ENCODE data around the gene PTK7.

Gene PTK7

GRCh38 chr6:43086022-43086658 lies 10.0 kb downstream of the PTK7 start:
- DNase-seq (ENCODE audit: low read depth, low spot score) = no peak

- no peak for DNase-seq (ENCODE audit: low read depth, low spot score)
Measured at GRCh38 chr6:43088654-43089056, 12.5 kb downstream of the PTK7 start.

- DNase-seq (ENCODE audit: low read depth, low spot score) = no peak
Measured at GRCh38 chr6:43089467-43089866, 13.4 kb downstream of the PTK7 start.

GRCh38 chr6:43089874-43090558 lies 13.9 kb downstream of the PTK7 start:
- DNase-seq (ENCODE audit: low read depth, low spot score) = no peak

DNA sequence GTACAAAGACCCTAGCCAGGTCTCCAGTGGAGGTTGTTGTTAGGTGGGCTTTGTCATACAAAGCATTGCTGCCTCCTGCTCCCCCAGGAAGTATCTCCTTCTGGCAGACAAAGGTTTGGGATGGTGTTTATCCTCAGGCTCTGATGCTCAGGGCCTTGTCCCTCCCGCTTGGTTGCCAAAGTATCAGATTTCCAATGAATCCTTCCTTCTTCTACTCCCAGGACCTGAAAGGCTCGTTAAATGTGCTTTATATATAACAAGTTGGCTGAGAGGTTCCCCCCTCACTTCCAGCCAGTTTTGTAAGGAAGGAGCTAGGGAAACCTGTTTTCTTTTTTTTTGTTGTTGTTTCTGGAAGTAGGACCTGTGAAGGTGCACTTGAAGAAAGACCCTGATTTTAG lies 14.4 kb downstream of the PTK7 start:
- no peak for DNase-seq (ENCODE audit: low read depth, low spot score)

DNA sequence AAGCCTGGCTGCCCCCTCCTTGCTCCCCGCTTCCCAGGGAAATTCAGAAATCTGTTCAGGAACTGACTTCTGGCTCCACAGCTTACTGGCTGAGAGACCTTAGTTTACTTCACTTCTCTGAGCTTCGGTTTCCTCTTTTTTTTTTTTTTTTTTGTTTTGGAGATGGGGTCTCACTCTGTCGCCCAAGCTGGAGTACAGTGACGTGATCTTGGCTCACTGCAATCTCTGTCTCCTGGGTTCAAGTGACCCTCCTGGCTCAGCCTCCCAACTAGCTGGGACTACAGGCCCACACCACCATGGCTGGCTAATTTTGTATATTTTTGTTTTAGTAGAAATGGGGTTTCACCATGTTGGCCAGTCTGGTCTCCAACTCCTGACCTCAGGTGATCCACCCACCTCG lies 14.9 kb downstream of the PTK7 start:
- no peak for DNase-seq (ENCODE audit: low read depth, low spot score)

DNA sequence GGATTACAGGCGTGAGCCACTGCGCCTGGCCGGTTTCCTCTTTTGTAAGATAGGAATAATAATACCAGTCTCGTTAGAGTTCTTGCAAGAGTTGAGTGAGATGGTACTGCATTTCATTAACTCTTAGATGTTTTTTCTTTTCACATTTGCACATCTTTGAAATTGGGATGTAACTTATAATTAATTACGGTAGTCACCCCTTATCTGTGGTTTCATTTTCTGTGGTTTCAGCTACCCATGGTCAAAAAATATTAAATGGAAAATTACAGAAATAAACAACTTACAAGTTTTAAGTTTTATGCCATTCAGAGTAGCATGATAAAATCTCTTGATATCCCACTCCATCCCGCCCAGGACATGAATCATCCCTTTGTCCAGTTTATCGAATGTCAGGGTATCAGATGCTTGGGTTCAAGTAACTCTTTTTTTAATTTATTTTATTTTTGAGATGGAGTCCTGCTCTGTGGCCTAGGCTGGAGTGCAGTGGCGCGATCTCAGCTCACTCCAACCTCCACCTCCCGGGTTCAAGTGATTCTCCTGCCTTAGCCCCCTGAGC lies 15.4 kb downstream of the PTK7 start:
- DNase-seq (ENCODE audit: low read depth, low spot score) = no peak

GRCh38 chr6:43092635-43093034 lies 16.5 kb downstream of the PTK7 start:
- no peak for DNase-seq (ENCODE audit: low read depth, low spot score)

GRCh38 chr6:43093436-43094289 lies 17.5 kb downstream of the PTK7 start:
- no peak for DNase-seq (ENCODE audit: low read depth, low spot score)

DNA sequence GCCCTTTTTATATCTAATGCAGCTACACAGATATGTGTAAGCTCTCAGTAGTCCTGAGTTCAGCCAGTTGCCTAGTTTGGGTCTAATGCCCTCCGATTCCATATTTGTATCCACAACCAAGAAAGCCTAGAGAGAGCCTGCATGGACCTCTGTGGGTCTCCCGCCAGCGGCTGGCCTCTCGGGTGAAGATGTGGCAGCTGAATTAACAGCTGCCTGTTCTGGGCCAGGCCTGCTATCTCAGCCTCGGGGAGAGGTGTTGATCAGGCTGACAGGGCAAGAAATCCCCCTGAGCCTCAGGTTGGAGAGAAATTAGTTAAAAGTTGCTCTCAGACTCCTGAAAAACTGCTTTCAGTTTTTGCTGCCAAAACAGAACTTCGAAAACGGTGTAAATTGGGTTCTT lies 19.8 kb downstream of the PTK7 start:
- no peak for DNase-seq (ENCODE audit: low read depth, low spot score)

DNA sequence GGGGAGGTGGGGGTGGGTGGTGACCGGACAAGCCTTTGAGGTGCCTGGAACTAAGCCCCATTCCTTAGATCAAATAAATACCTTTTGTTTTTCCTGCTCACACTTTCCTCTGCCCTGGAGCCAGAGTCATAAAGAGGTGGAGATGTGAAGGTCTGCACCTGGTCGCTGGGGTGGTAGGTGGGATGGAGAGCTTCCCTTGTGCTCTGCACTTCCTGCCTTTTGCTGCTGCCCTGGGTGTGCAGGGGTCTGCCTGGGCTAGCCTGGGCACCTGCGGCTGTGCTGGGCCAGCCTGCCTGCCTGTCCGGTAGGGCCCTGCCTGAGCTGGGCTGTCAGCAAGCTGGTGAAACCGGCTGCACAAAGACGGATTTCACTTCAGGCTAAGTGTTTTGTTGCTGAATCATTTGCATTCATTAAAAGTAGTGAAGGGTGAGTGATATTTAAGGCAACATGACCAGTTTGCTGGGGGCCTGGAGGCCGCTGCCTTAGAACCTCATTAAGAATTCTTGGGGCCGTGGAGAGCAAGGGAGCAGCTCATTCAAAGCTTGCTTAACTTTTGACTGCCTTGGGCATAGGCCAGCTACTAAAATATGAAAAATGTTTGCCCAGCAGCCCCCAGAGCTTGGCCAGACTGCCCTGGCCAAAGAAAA lies 20.5 kb downstream of the PTK7 start:
- no peak for DNase-seq (ENCODE audit: low read depth, low spot score)

GRCh38 chr6:43097098-43097489 lies 21.0 kb downstream of the PTK7 start:
- DNase-seq (ENCODE audit: low read depth, low spot score) = no peak

DNA sequence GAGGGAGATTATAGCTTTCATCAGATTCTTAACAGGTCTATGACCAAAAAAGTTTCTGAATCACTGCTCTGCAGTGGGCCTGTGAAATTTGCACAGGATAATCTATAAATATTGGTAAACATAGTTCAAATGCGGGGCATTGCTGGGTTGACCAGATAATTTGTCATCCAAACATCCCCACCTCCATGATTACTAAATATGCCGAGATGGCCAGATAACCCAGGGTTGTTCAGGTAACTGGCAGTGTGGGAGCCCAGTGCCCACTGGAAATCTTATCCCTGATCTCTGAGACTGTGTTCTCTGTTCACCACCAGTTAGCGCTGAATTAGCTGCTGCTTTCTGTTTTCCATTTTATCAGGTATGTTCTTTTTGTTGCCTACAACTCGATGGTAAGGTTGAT lies 21.4 kb downstream of the PTK7 start:
- no peak for DNase-seq (ENCODE audit: low read depth, low spot score)

GRCh38 chr6:43101497-43101896 lies 25.4 kb downstream of the PTK7 start:
- DNase-seq (ENCODE audit: low read depth, low spot score) = no peak

GRCh38 chr6:43103253-43103876 lies 27.3 kb downstream of the PTK7 start:
- no peak for DNase-seq (ENCODE audit: low read depth, low spot score)

GRCh38 chr6:43105538-43106222 lies 29.6 kb downstream of the PTK7 start:
- no peak for DNase-seq (ENCODE audit: low read depth, low spot score)

DNA sequence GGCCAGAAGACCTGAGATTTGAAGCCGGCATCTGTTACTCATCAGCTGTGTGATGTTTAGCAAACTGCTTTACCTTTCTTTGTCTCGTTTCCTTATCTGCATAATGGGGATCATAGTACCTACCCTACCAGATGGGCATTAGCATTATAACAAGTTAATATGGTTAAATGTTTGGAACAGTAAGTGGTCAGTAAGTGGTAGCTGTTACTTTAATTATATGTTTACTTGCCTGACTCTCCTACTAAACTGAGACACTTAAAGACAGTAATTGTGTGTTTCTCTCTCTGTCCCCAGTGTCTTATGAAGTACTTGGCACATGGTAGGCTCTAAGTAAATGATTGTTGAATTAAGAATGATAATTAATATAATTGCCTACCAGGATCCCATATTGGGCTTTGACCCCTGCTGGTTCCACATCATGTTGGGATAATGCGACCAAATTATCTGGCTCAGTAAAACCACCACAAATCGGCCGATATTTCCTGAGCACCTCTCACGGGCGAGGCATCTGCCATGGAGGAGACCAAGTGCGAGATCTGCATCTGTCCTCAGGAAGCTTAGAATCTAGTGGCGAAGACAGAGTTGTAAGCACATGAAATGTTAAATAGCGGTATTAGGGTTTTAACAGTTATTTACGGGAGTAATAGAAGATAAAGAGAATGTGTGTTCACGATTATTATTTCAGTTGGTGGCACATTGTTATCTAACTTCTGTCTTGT lies 31.4 kb downstream of the PTK7 start:
- DNase-seq (ENCODE audit: low read depth, low spot score) = no peak

DNA sequence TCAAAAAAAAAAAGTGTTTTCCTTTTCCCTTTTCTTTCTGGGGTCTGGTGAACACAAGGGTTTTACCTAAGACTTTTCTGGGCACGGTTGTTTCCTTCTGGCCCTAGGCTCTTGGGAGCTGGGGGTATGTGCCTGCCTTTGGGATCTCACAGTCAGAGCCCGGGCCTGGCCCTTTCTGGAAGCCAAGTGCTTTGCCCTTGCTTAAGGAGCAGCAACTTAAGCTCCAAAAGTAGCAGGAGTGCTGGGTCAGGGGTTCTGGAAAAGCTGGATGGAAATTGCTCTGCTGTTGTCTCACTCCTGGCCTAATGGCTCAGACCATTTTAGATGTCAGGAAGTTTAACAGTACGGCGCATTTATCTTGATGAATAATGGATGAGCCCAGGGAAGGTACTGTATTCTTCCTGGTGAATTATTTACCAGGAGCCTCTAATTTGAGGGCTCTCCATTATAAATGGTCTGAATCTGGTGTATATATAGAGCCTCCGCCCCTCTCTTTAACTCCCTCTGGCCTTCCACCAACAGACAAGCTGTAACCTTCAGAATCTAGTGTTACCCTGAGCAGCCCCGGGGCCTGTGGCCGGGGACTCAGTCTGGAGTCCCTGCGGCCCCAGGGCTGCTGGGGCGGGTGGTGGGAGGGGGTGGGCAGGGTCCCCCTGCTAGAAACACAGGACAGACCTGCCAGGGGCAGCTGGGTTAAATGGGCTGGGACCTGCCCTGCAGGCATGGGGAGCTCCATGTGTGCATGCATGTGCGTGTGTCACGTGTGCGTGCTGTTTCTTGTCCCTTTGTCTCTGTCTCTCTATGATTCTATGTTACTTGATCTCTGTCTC lies 37.5 kb downstream of the PTK7 start:
- DNase-seq (ENCODE audit: low read depth, low spot score) = no peak

- no peak for DNase-seq (ENCODE audit: low read depth, low spot score)
Measured at GRCh38 chr6:43115365-43115764, 39.3 kb downstream of the PTK7 start.

All from iPS DF 19.7 (cell line).